Transverse colon (tissue), 4 donors: ENCODE results near the gene ATXN2. TPM values are rescaled to one million over a fixed set of nuclear protein-coding genes. Genes with fewer than 3 reads are reported as not detected.

Experiments used
- DNase-seq: peaks from one replicate; pipeline ENCODE4 v3.0.0-alpha.2; 2019
- H3K27ac ChIP-seq, 4 donors: fragments of 200-600 bp; sonication (generic); 2 replicates each; pipeline ENCODE4 v1.5.1; 2016 to 2018; ENCODE audit warnings: inconsistent platforms in 4 of 4
- H3K27me3 ChIP-seq: fragments of 200-600 bp; sonication (generic); 2 replicates; pipeline ENCODE4 v1.5.1; 2017; ENCODE audit warnings: inconsistent platforms
- H3K36me3 ChIP-seq, 4 donors: fragments of 200-600 bp; sonication (generic); 2 replicates each; pipeline ENCODE4 v1.5.1; 2017 to 2019; ENCODE audit warnings: inconsistent platforms in 4 of 4
- H3K4me1 ChIP-seq, 4 donors: fragments of 200-600 bp; sonication (generic); 2 replicates each; pipeline ENCODE4 v1.5.1; 2017 to 2020; ENCODE audit warnings: inconsistent platforms in 4 of 4
- H3K4me3 ChIP-seq, 4 donors: fragments of 200-600 bp; sonication (generic); 1 replicate in 1 of 4; 2 replicates in 3 of 4; pipeline versions ENCODE4 v1.5.1 to v1.6.1; 2017 to 2019; ENCODE audit warnings: inconsistent platforms in 4 of 4
- H3K9me3 ChIP-seq, 2 donors: fragments of 200-600 bp; sonication (generic); 2 replicates each; pipeline ENCODE4 v1.5.1; 2017 to 2019; ENCODE audit warnings: inconsistent platforms in 2 of 2
- EP300 ChIP-seq: sonication (generic); formaldehyde crosslinking; IDR thresholded peaks from one replicate; pipeline ENCODE4 v1.6.1; 2017; ENCODE audit warnings: antibody characterized with exemption, low read depth
- POLR2A ChIP-seq: fragments of 450-650 bp; IDR thresholded peaks from one replicate; pipeline ENCODE4 v1.6.1; 2016; ENCODE audit warnings: antibody characterized with exemption, mild to moderate bottlenecking, moderate library complexity
- POLR2AphosphoS5 ChIP-seq, 3 donors: sonication (generic); formaldehyde crosslinking; IDR thresholded peaks; one replicate each; pipeline ENCODE4 v1.6.1; 2016; ENCODE audit warnings: antibody characterized with exemption in 3 of 3
- WGBS, 2 donors: methylation state at CpG; one replicate each; pipeline ENCODE4 v1.1.5; 2018; ENCODE audit warnings: low coverage in 1 of 2; 5-methylcytosine and 5-hydroxymethylcytosine counted together
- in situ Hi-C, 4 donors: fragments of 200-750 bp; cut with MboI; loops; one replicate each; pipeline versions ENCODE4 v1.15.0 to v1.15.1; 2017; ENCODE audit warnings: low sequenced_read_pairs in 3 of 4, low pct_ligation_motif_present in 1 of 4, low pct_unique_long_range_greater_than_20kb in 1 of 4
- intact Hi-C: fragments of 100-400 bp; cut with DNase I; formaldehyde crosslinking; loops from one replicate; pipeline ENCODE4 v1.15.1; 2023; ENCODE audit warnings: low total_unique reads
- total RNA-seq, 4 donors: library from RNA; depleted of rRNA; stranded (reverse); fragments of >200 nt; gene quantifications; one replicate each; pipeline ENCODE4 v1.1.0, GENCODE V29; 2016
- TF ChIP-seq, protein P1 (sequence below), 5 experiments: fragments of 200-600 bp in 3 of 5; fragments of 450-650 bp in 2 of 5; sonication (generic) in 3 of 5; IDR thresholded peaks; 1 replicate in 2 of 5; 2 replicates in 3 of 5; pipeline ENCODE4 v1.5.1; 2016 to 2017; ENCODE audit warnings: antibody characterized with exemption in 5 of 5, inconsistent platforms in 3 of 5, mild to moderate bottlenecking in 2 of 5, moderate library complexity in 1 of 5

ATXN2 gene
- total RNA-seq, 4 donors from 2014 or later: 50.2 to 95.5 (median 83.2) TPM

DNA sequence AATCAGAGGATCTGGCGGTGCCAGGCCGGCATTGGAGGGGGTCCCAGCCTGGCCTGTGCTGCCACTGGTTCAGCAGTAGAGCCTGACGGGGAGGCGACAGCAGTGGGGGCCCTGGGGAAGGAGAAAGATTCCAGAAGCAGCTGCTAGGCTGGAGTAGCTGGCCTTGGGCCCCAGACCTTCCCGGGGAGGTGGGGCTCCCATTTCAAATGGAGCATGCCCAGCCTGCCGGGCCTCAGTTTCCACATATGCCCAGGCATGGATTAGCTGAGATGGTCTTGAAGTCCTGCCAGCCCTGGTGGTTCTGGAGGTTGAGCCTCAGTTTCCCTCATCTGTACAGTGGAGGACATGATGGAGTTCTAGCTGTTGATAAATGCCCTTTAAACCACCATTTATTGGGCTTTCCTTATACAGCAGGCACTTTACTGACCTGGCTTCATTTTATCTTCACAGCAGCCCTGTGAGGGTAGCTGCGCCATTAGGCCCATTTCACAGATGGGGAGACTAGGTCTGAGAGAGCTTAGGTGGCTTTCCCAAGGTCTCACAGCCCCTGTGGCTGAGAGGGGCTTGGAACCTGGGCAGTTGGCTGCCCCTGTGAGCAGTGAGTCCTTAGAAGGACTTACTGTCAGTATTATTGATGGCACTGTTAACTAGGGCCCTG lies 171.6 kb downstream of the ATXN2 start:
- Histone ChIP-seq H3K36me3 (no peaks in the 10 kb centered on the region), H3K4me1 (peaks cover 53 to 83% (median 74%) of the 10 kb centered on the region in 4 donors), H3K9me3 (no peaks in the 10 kb centered on the region), H3K27ac (peak overlapping the region; percentile 76 to 85 (median 80)), H3K4me3 (no peak overlapping the region), H3K27me3 (no peaks in the 10 kb centered on the region)
- intact Hi-C loops (no loop called here), in situ Hi-C loops (no loop called here)
- no peak for DNase-seq
- 87 to 90% methylated on average over 4 to 7 of the region's 7 CpGs for WGBS, 2 donors
- no peak for TF ChIP-seq POLR2AphosphoS5 (IDR thresholded peaks at IDR 0.05)
- TF ChIP-seq EP300: no peak
- TF ChIP-seq, protein P1, sequence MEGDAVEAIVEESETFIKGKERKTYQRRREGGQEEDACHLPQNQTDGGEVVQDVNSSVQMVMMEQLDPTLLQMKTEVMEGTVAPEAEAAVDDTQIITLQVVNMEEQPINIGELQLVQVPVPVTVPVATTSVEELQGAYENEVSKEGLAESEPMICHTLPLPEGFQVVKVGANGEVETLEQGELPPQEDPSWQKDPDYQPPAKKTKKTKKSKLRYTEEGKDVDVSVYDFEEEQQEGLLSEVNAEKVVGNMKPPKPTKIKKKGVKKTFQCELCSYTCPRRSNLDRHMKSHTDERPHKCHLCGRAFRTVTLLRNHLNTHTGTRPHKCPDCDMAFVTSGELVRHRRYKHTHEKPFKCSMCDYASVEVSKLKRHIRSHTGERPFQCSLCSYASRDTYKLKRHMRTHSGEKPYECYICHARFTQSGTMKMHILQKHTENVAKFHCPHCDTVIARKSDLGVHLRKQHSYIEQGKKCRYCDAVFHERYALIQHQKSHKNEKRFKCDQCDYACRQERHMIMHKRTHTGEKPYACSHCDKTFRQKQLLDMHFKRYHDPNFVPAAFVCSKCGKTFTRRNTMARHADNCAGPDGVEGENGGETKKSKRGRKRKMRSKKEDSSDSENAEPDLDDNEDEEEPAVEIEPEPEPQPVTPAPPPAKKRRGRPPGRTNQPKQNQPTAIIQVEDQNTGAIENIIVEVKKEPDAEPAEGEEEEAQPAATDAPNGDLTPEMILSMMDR (IDR thresholded peaks at IDR 0.05): no peak

DNA sequence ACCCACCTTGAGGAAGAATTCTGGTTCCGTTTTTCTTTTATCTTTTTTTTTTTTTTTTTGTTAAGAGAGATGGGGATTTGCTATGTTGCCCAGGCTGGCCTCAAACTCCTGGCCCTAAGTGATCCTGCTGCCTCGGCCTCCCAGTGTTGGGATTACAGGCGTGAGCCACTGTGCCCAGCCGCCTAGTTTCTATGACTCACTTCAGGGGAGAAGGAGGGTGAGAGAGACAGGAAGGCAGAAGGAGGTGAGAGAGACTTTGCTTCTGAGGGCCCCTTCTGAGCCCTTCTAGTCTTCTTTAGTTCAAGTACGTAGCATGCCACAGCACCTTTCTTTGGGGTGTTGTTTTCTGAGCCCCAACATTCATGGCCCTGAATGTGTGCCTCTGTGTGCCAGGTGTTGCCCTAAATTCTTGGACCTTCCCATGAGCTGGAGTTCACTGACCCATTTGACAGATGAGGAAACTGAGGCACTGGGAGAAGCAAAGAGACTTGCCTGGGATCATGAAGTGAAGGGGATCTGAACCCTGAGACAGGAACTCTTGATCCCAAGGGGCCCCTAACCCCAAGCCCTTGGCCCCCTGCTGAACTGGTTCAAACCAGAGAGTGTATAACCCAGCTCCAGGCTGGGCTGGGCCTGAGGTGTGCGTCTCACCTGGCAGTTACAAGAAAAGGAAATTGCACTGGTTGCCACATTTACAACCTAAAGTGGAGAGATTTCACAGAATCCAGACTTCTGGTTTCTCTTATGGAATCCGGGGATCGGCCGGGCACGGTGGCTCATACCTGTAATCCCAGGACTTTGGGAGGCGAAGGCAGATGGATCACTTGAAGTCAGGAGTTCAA lies 172.6 kb downstream of the ATXN2 start:
- Histone ChIP-seq H3K9me3 (no peaks in the 10 kb centered on the region), H3K36me3 (no peaks in the 10 kb centered on the region), H3K27ac (peak overlapping the region; percentile 76 to 85 (median 80)), H3K4me3 (no peak overlapping the region), H3K27me3 (no peaks in the 10 kb centered on the region), H3K4me1 (peaks cover 50 to 75% (median 65%) of the 10 kb centered on the region in 4 donors)
- intact Hi-C loops (no loop called here), in situ Hi-C loops (no loop called here)
- DNase-seq: peak; percentile 59
- 58 to 66% methylated on average over 7 to 11 of the region's 11 CpGs for WGBS, 2 donors
- TF ChIP-seq POLR2A (no peak), EP300 (no peak), POLR2AphosphoS5 (IDR thresholded peaks at IDR 0.05) (no peak)
- TF ChIP-seq, protein P1 (IDR thresholded peaks at IDR 0.05): no peak

- DNase-seq: no peak
- Histone ChIP-seq H3K4me1 (peaks cover 41 to 66% (median 56%) of the 10 kb centered on the region in 4 donors), H3K27me3 (no peaks in the 10 kb centered on the region), H3K27ac (peak overlapping the region; percentile 76 to 85 (median 80)), H3K4me3 (no peak overlapping the region), H3K9me3 (no peaks in the 10 kb centered on the region), H3K36me3 (peaks cover 0 to 4% (median 0%) of the 10 kb centered on the region in 4 donors)
- in situ Hi-C loops (no loop called here), intact Hi-C loops (no loop called here)
- TF ChIP-seq, protein P1 (IDR thresholded peaks at IDR 0.05): no peak
- TF ChIP-seq EP300: no peak
- WGBS, 2 donors: 55 to 100% methylated on average over 1 to 8 of the region's 8 CpGs
Observed at GRCh38 chr12:111425655-111426054, 173.5 kb downstream of the ATXN2 start.

GRCh38 chr12:111424793-111425251 lies 174.3 kb downstream of the ATXN2 start:
- Histone ChIP-seq H3K27ac (peak overlapping the region in 3 of 4 donors; percentile 2 to 77 (median 76)), H3K4me1 (peaks cover 32 to 57% (median 47%) of the 10 kb centered on the region in 4 donors), H3K36me3 (peaks cover 0 to 6% (median 0%) of the 10 kb centered on the region in 4 donors), H3K27me3 (no peaks in the 10 kb centered on the region), H3K4me3 (no peak overlapping the region), H3K9me3 (no peaks in the 10 kb centered on the region)
- in situ Hi-C loops (no loop called here), intact Hi-C loops (no loop called here)
- WGBS, 2 donors: 60 to 95% methylated on average over 1 to 6 of the region's 6 CpGs
- DNase-seq: no peak
- TF ChIP-seq POLR2A (no peak), POLR2AphosphoS5 (IDR thresholded peaks at IDR 0.05) (no peak), EP300 (no peak)
- TF ChIP-seq, protein P1 (IDR thresholded peaks at IDR 0.05): peak in 4 of 5 experiments; percentile 14 to 39 (median 27)
